Fibroblast of lung (primary cell): ENCODE results near the gene TJP2. TPM values are rescaled to one million over a fixed set of nuclear protein-coding genes. Genes with fewer than 3 reads are reported as not detected.

Experiments used
- DNase-seq, 2 donors: peaks; one replicate each; pipeline versions ENCODE4 v3.0.0 to v3.0.0-alpha.2; 2010; ENCODE audit warnings: low read depth in 2 of 2
- H2AFZ ChIP-seq: 2 replicates; pipeline ENCODE4 v1.5.1; 2012; ENCODE audit warnings: low read length, control low read depth, inconsistent platforms
- H3K27ac ChIP-seq: 2 replicates; pipeline ENCODE4 v1.5.1; 2011; ENCODE audit warnings: low read length, control low read depth; ENCODE audit not compliant: insufficient read depth
- H3K27me3 ChIP-seq: 2 replicates; pipeline ENCODE4 v1.5.1; 2011; ENCODE audit warnings: mild to moderate bottlenecking, low read length; ENCODE audit not compliant: control insufficient read depth, insufficient read depth
- H3K36me3 ChIP-seq: 2 replicates; pipeline ENCODE4 v1.5.1; 2011; ENCODE audit warnings: low read length; ENCODE audit not compliant: control insufficient read depth, insufficient read depth
- H3K4me1 ChIP-seq: 2 replicates; pipeline ENCODE4 v1.5.1; 2011; ENCODE audit warnings: low read length; ENCODE audit not compliant: control insufficient read depth, insufficient read depth; ENCODE audit errors: extremely low read depth
- H3K4me2 ChIP-seq: 2 replicates; pipeline ENCODE4 v1.5.1; 2011; ENCODE audit warnings: low read length, control low read depth; ENCODE audit not compliant: insufficient read depth; ENCODE audit errors: extremely low read depth
- H3K4me3 ChIP-seq, 4 experiments: fragments of 200-600 bp in 1 of 4; sonication (generic) in 1 of 4; replicated peaks in 1 of 4; 2 replicates each; pipeline ENCODE4 v1.5.1; 2011 to 2016; ENCODE audit warnings: low read length in 4 of 4, low read depth in 3 of 4, mild to moderate bottlenecking in 3 of 4, control low read depth in 2 of 4, inconsistent platforms in 1 of 4, mixed read lengths in 1 of 4; ENCODE audit not compliant: insufficient read depth in 1 of 4; ENCODE audit errors: control extremely low read depth in 1 of 4
- H3K79me2 ChIP-seq: 2 replicates; pipeline ENCODE4 v1.5.1; 2012; ENCODE audit warnings: mild to moderate bottlenecking, low read length, inconsistent platforms; ENCODE audit not compliant: control insufficient read depth, insufficient read depth
- H3K9ac ChIP-seq: 2 replicates; pipeline ENCODE4 v1.5.1; 2011; ENCODE audit warnings: mild to moderate bottlenecking, low read length, control low read depth; ENCODE audit not compliant: insufficient read depth
- H3K9me3 ChIP-seq: 2 replicates; pipeline ENCODE4 v1.5.1; 2012; ENCODE audit warnings: low read depth, low read length; ENCODE audit not compliant: control insufficient read depth, insufficient read depth
- H4K20me1 ChIP-seq: 2 replicates; pipeline ENCODE4 v1.5.1; 2011; ENCODE audit warnings: low read length; ENCODE audit not compliant: control insufficient read depth, insufficient read depth; ENCODE audit errors: extremely low read depth
- CTCF ChIP-seq, 2 donors: IDR thresholded peaks in 1 of 2; conservative IDR thresholded peaks in 1 of 2; 1 replicate in 1 of 2; 2 replicates in 1 of 2; pipeline ENCODE4 v1.5.1; 2011 to 2012; ENCODE audit warnings: low read length in 2 of 2, control low read depth in 1 of 2, inconsistent platforms in 1 of 2, low read depth in 1 of 2, mild to moderate bottlenecking in 1 of 2
- EZH2 ChIP-seq: IDR thresholded peaks from 2 replicates; pipeline ENCODE4 v1.5.1; 2012; ENCODE audit warnings: low read length, control low read depth, mild to moderate bottlenecking; ENCODE audit errors: missing control alignments
- polyA plus RNA-seq, 2 donors: library from polyadenylated mRNA; depleted of rRNA in 1 of 2; stranded (reverse) in 1 of 2; unstranded in 1 of 2; fragments of >200 nt; gene quantifications; 2 replicates each; pipeline ENCODE4 v1.2.1, GENCODE V29; 2011 to 2012; ENCODE audit warnings: missing spikeins in 1 of 2
- total RNA-seq: library from RNA; depleted of rRNA; stranded (reverse); fragments of >200 nt; gene quantifications from 2 replicates; pipeline ENCODE4 v1.2.1, GENCODE V29; 2014

Gene TJP2
- total and polyA plus RNA-seq, 2 donors (not counting 1 experiment from before 2014, with no cell fraction given): 25.9 to 36.5 TPM

- H4K20me1 ChIP-seq: no peaks in the 10 kb centered on the region
- H3K9ac ChIP-seq: no peak overlapping the region
- no peaks in the 10 kb centered on the region for H3K79me2 ChIP-seq
- TF ChIP-seq CTCF (conservative IDR thresholded peaks at IDR 0.05 in 1 of 2, IDR thresholded peaks at IDR 0.05 in 1 of 2; ENCODE audit: low read depth in 1 of 2, low read length in 2 of 2) (no peak), EZH2 (no peak)
- no peak overlapping the region for H3K4me3 ChIP-seq
- no peak overlapping the region for H2AFZ ChIP-seq
- no peak overlapping the region for H3K27ac ChIP-seq
- no peak for DNase-seq
- no peaks in the 10 kb centered on the region for H3K9me3 ChIP-seq
- no peak overlapping the region for H3K4me2 ChIP-seq
- H3K4me1 ChIP-seq: no peaks in the 10 kb centered on the region
- no peaks in the 10 kb centered on the region for H3K27me3 ChIP-seq
- H3K36me3 ChIP-seq: peaks cover 10% of the 10 kb centered on the region
Observed at GRCh38 chr9:69252436-69252835, 78.4 kb downstream of the TJP2 start.

GRCh38 chr9:69253057-69253456 lies 79.0 kb downstream of the TJP2 start:
- no peak overlapping the region for H3K27ac ChIP-seq
- H3K9ac ChIP-seq: no peak overlapping the region
- H3K79me2 ChIP-seq: no peaks in the 10 kb centered on the region

GRCh38 chr9:69254223-69254622 lies 80.1 kb downstream of the TJP2 start:
- no peaks in the 10 kb centered on the region for H3K27me3 ChIP-seq
- H3K27ac ChIP-seq: no peak overlapping the region
- no peaks in the 10 kb centered on the region for H3K4me1 ChIP-seq
- no peaks in the 10 kb centered on the region for H3K9me3 ChIP-seq
- DNase-seq: no peak
- no peaks in the 10 kb centered on the region for H3K79me2 ChIP-seq
- no peak overlapping the region for H3K9ac ChIP-seq
- no peak overlapping the region for H3K4me3 ChIP-seq
- H2AFZ ChIP-seq: no peak overlapping the region
- no peak for TF ChIP-seq EZH2
- no peak for TF ChIP-seq CTCF (conservative IDR thresholded peaks at IDR 0.05 in 1 of 2, IDR thresholded peaks at IDR 0.05 in 1 of 2; ENCODE audit: low read depth in 1 of 2, low read length in 2 of 2)
- H3K4me2 ChIP-seq: no peak overlapping the region
- no peaks in the 10 kb centered on the region for H4K20me1 ChIP-seq
- H3K36me3 ChIP-seq: peaks cover 3% of the 10 kb centered on the region

More at GRCh38 chr9:69253057-69253456, 79.0 kb downstream of the TJP2 start:
- Histone ChIP-seq H2AFZ (no peak overlapping the region), H3K36me3 (peaks cover 4% of the 10 kb centered on the region), H3K9me3 (no peaks in the 10 kb centered on the region), H3K4me1 (no peaks in the 10 kb centered on the region), H4K20me1 (no peaks in the 10 kb centered on the region), H3K4me2 (no peak overlapping the region), H3K27me3 (no peaks in the 10 kb centered on the region), H3K4me3 (no peak overlapping the region)
- TF ChIP-seq EZH2 (no peak), CTCF (conservative IDR thresholded peaks at IDR 0.05 in 1 of 2, IDR thresholded peaks at IDR 0.05 in 1 of 2; ENCODE audit: low read depth in 1 of 2, low read length in 2 of 2) (no peak)
- peak in 1 of 2 donors; percentile 2 for DNase-seq
